ENCODE measurements around the gene MEF2A. TPM values are rescaled to one million over a fixed set of nuclear protein-coding genes. Genes with fewer than 3 reads are reported as not detected.
A peak's percentile ranks its signal among the peaks of the same experiment; 100 is the strongest.
"Not testable (repeated sequence)": the region's sequence is repeated elsewhere in the genome, so short reads cannot be mapped to it uniquely, and the experiment has no call there.

The MEF2A gene
- total RNA-seq, 8 experiments from 2014 or later: 12.9 to 65.4 (median 30.9) TPM

DNA sequence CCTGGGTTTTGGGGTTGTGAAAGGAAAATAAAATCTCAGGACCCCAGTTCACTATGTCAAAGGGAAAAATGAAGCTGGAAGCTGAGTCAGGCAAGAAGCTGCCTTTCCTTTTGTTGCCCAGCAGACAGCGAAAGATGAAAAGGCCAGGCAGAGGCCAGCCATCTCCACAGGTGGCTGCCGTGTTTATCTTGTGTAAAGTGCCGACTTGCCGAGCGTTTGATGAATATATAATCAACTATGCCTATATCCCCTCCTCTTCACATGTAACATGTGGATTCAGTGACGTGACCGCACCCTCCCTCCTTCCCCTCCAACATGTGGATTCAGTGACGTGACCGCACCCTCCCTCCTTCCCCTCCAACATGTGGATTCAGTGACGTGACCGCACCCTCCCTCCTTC lies 184.5 kb downstream of the MEF2A start:
- ATAC-seq (replicated peaks in 6 of 8); H3K4me3 ChIP-seq; H3K27ac ChIP-seq; H3K4me1 ChIP-seq (replicated peaks in 1 of 2); in situ Hi-C loops (cut with MboI; ENCODE audit: low pct_unique_long_range_greater_than_20kb in 2 of 9, low sequenced_read_pairs in 9 of 9, unreplicated experiment in 9 of 9): not testable (repeated sequence)
- 40 to 100% (median 80%) methylated on average over 1 to 4 of the region's 11 CpGs; no CpG with 5 or more reads in 5 of the 10 experiments for WGBS, 10 experiments

DNA sequence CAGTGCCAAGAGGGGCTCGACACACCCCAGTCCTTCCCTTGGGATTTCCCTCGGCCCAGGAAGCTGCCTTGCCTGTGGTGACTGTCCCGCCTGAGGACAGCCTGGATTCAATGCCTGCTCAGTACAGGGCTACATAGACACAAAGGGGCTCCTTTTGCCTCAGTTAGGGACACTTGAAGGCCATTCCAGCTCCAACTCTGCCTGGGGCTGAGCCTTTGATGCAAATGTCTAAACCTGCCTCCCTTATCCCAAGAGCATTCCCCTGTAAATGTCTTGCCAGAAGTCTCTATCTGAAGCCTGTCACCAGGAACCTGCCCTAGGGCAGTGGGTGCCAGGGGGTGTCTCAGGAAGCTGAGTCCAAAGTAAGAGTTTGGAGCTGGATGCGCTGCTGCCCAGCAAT lies 186.8 kb downstream of the MEF2A start:
- no peak for ATAC-seq (replicated peaks in 6 of 8)

DNA sequence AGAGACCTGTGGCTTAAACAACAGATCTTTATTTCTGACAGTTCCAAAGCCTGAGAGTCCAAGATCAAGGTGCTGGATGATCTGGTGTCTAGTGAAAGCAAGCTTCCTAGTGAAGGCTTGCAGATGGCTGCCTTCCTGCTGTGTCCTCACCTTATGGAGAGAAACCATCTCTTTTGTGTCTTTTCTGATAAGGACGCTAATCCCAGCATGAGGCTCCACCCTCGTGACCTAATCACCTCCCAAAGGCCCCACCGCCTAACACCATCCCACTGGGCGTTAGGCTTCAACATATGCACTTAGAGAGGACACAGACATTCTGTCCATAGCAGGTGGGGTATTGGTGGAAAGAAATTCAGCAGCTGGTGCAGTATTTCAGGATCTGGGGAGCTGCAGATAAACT lies 187.3 kb downstream of the MEF2A start:
- in situ Hi-C loops (cut with MboI; ENCODE audit: low pct_unique_long_range_greater_than_20kb in 2 of 9, low sequenced_read_pairs in 9 of 9, unreplicated experiment in 9 of 9): no loop called here
- no peak for ATAC-seq (replicated peaks in 6 of 8)
- H3K4me1 ChIP-seq (replicated peaks in 1 of 2): no peaks in the 10 kb centered on the region
- H3K27ac ChIP-seq: no peak overlapping the region
- 43 to 78% (median 55%) methylated on average over 1 to 4 of the region's 4 CpGs; no CpG with 5 or more reads in 3 of the 10 experiments for WGBS, 10 experiments
- no peak overlapping the region for H3K4me3 ChIP-seq

More for the DNA sequence above, 186.8 kb downstream of the MEF2A start:
- no peak overlapping the region for H3K4me3 ChIP-seq
- in situ Hi-C loops (cut with MboI; ENCODE audit: low pct_unique_long_range_greater_than_20kb in 2 of 9, low sequenced_read_pairs in 9 of 9, unreplicated experiment in 9 of 9): no loop called here
- no peak overlapping the region for H3K27ac ChIP-seq
- 46 to 100% (median 83%) methylated on average over 1 to 2 of the region's 4 CpGs; no CpG with 5 or more reads in 5 of the 10 experiments for WGBS, 10 experiments
- H3K4me1 ChIP-seq (replicated peaks in 1 of 2): no peaks in the 10 kb centered on the region

DNA sequence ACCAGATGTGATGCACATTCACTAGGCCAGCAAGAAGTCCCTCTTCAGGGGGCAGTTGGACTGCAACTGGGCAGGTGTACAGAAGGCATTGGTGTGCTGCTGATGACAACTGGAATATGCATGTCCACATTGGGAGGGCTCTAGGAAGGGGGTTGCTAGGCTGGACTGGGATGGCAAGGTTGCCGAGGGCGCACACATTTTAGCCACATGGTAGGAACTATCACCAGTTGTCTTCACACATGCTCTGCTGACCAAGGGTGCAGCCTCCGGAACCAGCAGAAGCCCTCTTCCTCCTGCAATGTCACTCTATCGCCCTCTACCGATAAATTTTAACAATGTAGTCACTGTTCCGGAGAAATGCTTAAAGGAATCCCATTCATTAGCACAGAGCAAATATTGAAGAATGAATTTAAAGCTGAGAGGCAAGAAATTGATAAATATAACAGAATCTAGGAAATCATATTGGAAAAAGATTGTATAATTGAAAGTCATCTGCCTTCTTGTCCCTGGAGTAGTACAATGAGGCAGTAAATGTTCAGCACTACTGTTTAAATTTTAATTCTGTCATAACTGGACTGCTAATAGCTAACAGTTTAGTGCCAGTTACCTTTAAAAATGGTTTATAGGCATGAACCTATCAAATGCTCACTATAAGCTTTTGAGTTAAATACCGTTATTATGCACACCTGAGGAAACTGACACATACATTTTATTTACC lies 190.1 kb downstream of the MEF2A start:
- H3K4me1 ChIP-seq (replicated peaks in 1 of 2): no peaks in the 10 kb centered on the region
- H3K27ac ChIP-seq: no peak overlapping the region
- H3K4me3 ChIP-seq: no peak overlapping the region
- in situ Hi-C loops (cut with MboI; ENCODE audit: low pct_unique_long_range_greater_than_20kb in 2 of 9, low sequenced_read_pairs in 9 of 9, unreplicated experiment in 9 of 9): no loop called here
- WGBS, 10 experiments: 0 to 40% (median 15%) methylated on average over 1 to 7 of the region's 7 CpGs; no CpG with 5 or more reads in 1 of the 10 experiments
- ATAC-seq (replicated peaks in 6 of 8): peak; percentile 77 to 99 (median 94)

DNA sequence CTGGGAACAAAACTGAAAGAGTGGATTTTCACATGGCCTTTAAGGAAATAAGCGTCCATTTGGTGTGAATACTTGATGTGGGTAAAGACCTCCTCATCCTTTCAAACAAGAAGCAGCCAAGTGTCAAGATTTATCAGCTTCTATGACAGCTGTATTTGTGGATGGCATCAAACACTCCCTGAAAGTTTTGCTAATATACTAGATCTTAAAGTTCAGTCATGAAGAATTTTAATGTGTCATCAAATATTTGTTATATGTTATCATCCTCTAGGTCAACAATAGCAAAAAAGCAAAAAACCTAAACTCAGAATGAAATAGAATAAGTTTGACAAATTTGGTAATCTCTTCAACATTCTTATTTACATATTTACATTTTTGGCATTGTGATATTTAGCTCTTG lies 196.5 kb downstream of the MEF2A start:
- H3K4me1 ChIP-seq (replicated peaks in 1 of 2): no peaks in the 10 kb centered on the region
- no peak overlapping the region for H3K27ac ChIP-seq
- H3K4me3 ChIP-seq: no peak overlapping the region
- ATAC-seq (replicated peaks in 6 of 8): no peak
- in situ Hi-C loops (cut with MboI; ENCODE audit: low pct_unique_long_range_greater_than_20kb in 2 of 9, low sequenced_read_pairs in 9 of 9, unreplicated experiment in 9 of 9): no loop called here
- WGBS, 10 experiments: 45 to 100% (median 88%) methylated on average over 1 of the region's 1 CpG; no CpG with 5 or more reads in 5 of the 10 experiments

DNA sequence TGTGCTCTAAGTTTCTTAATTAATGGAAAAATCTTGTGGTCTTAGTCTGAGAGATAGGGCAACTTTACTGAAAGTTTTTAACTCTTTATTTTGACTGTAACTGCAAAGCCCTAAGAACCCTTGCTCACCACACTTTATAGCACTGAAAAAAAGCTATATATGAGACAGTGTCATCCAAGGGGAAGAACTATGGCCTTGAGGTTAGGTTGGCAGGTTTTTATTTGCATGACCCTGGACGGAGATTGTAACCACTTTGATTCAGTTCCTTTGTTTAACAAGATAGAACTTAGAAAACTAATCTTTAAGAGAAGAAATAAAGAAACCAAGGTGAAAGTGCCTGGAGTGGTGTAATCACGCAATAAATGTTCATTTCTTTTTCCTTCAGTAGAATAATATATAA lies 198.0 kb downstream of the MEF2A start:
- WGBS, 10 experiments: 40 to 95% (median 72%) methylated on average over 1 to 2 of the region's 2 CpGs; no CpG with 5 or more reads in 1 of the 10 experiments
- in situ Hi-C loops (cut with MboI; ENCODE audit: low pct_unique_long_range_greater_than_20kb in 2 of 9, low sequenced_read_pairs in 9 of 9, unreplicated experiment in 9 of 9): no loop called here
- no peaks in the 10 kb centered on the region for H3K4me1 ChIP-seq (replicated peaks in 1 of 2)
- no peak for ATAC-seq (replicated peaks in 6 of 8)
- H3K27ac ChIP-seq: no peak overlapping the region
- H3K4me3 ChIP-seq: no peak overlapping the region

DNA sequence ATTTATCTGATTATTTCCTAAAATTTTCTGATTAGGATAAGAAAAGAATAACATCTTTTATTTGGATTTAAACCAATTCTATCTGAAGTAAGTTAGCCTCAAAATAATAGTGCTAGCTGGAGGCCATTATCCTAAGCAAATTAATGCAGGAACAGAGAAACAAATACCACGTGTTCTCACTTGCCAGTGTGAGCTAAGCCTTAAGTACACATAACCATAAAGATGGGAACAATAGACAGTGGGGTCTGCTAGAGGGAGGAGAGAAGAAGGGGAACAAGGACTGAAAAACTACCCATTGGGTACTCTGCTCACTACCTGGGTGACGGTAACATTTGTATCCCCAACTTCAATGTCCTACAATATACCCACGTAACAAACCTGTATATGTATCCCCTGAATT lies 198.7 kb downstream of the MEF2A start:
- peak in 2 of 8 experiments; percentile 39 to 89 for ATAC-seq (replicated peaks in 6 of 8)
- in situ Hi-C loops (cut with MboI; ENCODE audit: low pct_unique_long_range_greater_than_20kb in 2 of 9, low sequenced_read_pairs in 9 of 9, unreplicated experiment in 9 of 9): no loop called here
- Histone ChIP-seq H3K4me1 (replicated peaks in 1 of 2) (no peaks in the 10 kb centered on the region), H3K4me3 (no peak overlapping the region), H3K27ac (no peak overlapping the region)
- WGBS, 10 experiments: 33 to 100% (median 60%) methylated on average over 1 to 3 of the region's 3 CpGs; no CpG with 5 or more reads in 1 of the 10 experiments

Other genes starting within 250 kb of the MEF2A start
- 10 to 100 TPM in 6 of 8 experiments, 1 to 10 TPM in 2; 2.7 to 22.9 (median 12.6) TPM for gene LYSMD4, start 167.5 kb downstream of the MEF2A start, total RNA-seq

All from motor neuron (in vitro differentiated cells).